Endothelial cell of umbilical vein (primary cell): Measurements from ENCODE around the gene MPDU1. TPM values are rescaled to one million over a fixed set of nuclear protein-coding genes. Genes with fewer than 3 reads are reported as not detected.

Experiments used
- BruUV-seq: library from RNA; stranded (reverse); fragments of 400-500 nt; replicated peaks from 2 replicates; lab custom pipeline; 2021; lab: Mats Ljungman, UMichigan
- CTCF ChIA-PET: fragments of 300-600, 350-600 bp; sonication (Branson Sonifier 250); formaldehyde crosslinking; loops from one replicate; lab custom pipeline; 2021; ENCODE audit warnings: antibody characterized with exemption, inconsistent platforms; lab: Charles Lee
- POLR2A ChIA-PET: fragments of 300-600, 350-600 bp; sonication (Branson Sonifier 250); formaldehyde crosslinking; loops from one replicate; lab custom pipeline; 2021; ENCODE audit warnings: antibody characterized with exemption, inconsistent platforms; lab: Charles Lee
- DNase-seq: peaks from one replicate; pipeline ENCODE4 v3.0.0-alpha.2; 2011; ENCODE audit warnings: low read depth, low spot score
- FAIRE-seq: peaks from 2 replicates; lab custom pipeline; 2011; peaks lifted over from hg19 to GRCh38; lab: Jason Lieb, UNC
- H2AFZ ChIP-seq: 2 replicates; pipeline ENCODE4 v1.6.0; 2012; ENCODE audit warnings: low read depth, low read length, control low read depth, inconsistent platforms
- H3K27ac ChIP-seq: 2 replicates; pipeline ENCODE4 v1.5.1; 2011; ENCODE audit warnings: low read depth, mild to moderate bottlenecking, control low read depth, low read length, moderate library complexity; ENCODE audit not compliant: insufficient read depth
- H3K27me3 ChIP-seq, 2 experiments: 2 replicates each; pipeline versions ENCODE4 v1.6.0 to v1.6.1; 2011; ENCODE audit warnings: low read length in 2 of 2, mixed read lengths in 1 of 2; ENCODE audit not compliant: control insufficient read depth in 2 of 2, insufficient read depth in 2 of 2
- H3K36me3 ChIP-seq, 2 experiments: 2 replicates in 1 of 2; 3 replicates in 1 of 2; pipeline ENCODE4 v1.5.1; 2011; ENCODE audit warnings: low read length in 2 of 2, mild to moderate bottlenecking in 1 of 2, moderate library complexity in 1 of 2; ENCODE audit not compliant: control insufficient read depth in 2 of 2, insufficient read depth in 2 of 2; ENCODE audit errors: extremely low read depth in 1 of 2
- H3K4me1 ChIP-seq: 3 replicates; pipeline ENCODE4 v1.5.1; 2011; ENCODE audit warnings: mild to moderate bottlenecking, low read length; ENCODE audit not compliant: control insufficient read depth, insufficient read depth; ENCODE audit errors: extremely low read depth
- H3K4me2 ChIP-seq: 2 replicates; pipeline ENCODE4 v1.6.1; 2011; ENCODE audit warnings: low read length, control low read depth, mixed read lengths; ENCODE audit not compliant: insufficient read depth
- H3K4me3 ChIP-seq, 3 experiments: fragments of 200-600 bp in 1 of 3; sonication (generic), shearing (Covaris generic) in 1 of 3; replicated peaks in 1 of 3; 2 replicates each; pipeline ENCODE4 v1.5.1; 2011 to 2016; ENCODE audit warnings: control low read depth in 3 of 3, low read length in 3 of 3, mild to moderate bottlenecking in 2 of 3, inconsistent platforms in 1 of 3, low read depth in 1 of 3, moderate library complexity in 1 of 3; ENCODE audit not compliant: insufficient read depth in 1 of 3
- H3K79me2 ChIP-seq: 2 replicates; pipeline ENCODE4 v1.6.0; 2012; ENCODE audit warnings: low read length, inconsistent platforms; ENCODE audit not compliant: control insufficient read depth, insufficient read depth
- H3K9ac ChIP-seq: replicated peaks from 2 replicates; pipeline ENCODE3; 2011; ENCODE audit warnings: low read length, control low read depth; ENCODE audit not compliant: insufficient read depth; ENCODE audit errors: extremely low read depth
- H3K9me1 ChIP-seq: replicated peaks from 3 replicates; pipeline ENCODE4 v1.6.0; 2011; ENCODE audit warnings: mild to moderate bottlenecking, low read length; ENCODE audit not compliant: control insufficient read depth, insufficient read depth; ENCODE audit errors: extremely low read depth
- H3K9me3 ChIP-seq: replicated peaks from 2 replicates; pipeline ENCODE4 v1.5.1; 2012; ENCODE audit warnings: low read length, inconsistent platforms; ENCODE audit not compliant: control insufficient read depth, insufficient read depth
- H4K20me1 ChIP-seq: replicated peaks from 2 replicates; pipeline ENCODE3; 2011; ENCODE audit warnings: mild to moderate bottlenecking, low read length; ENCODE audit not compliant: control insufficient read depth, insufficient read depth; ENCODE audit errors: extremely low read depth
- EZH2 ChIP-seq: IDR thresholded peaks from 2 replicates; pipeline ENCODE4 v1.6.1; 2012; ENCODE audit warnings: borderline replicate concordance, low read depth, mild to moderate bottlenecking, moderate library complexity, low read length, inconsistent platforms; ENCODE audit not compliant: severe bottlenecking
- FOS ChIP-seq: IDR thresholded peaks from 2 replicates; pipeline ENCODE4 v1.6.1; 2011; ENCODE audit warnings: mild to moderate bottlenecking, low read length, moderate library complexity, borderline replicate concordance; ENCODE audit not compliant: insufficient read depth
- GATA2 ChIP-seq: IDR thresholded peaks from 2 replicates; pipeline ENCODE4 v1.7.0; 2011; ENCODE audit warnings: low read depth, mild to moderate bottlenecking, moderate library complexity, mixed read lengths, low read length; ENCODE audit not compliant: insufficient read length, insufficient read depth
- JUN ChIP-seq: IDR thresholded peaks from 2 replicates; pipeline ENCODE4 v1.6.1; 2011; ENCODE audit warnings: borderline replicate concordance, low read depth; ENCODE audit not compliant: insufficient read length, insufficient read depth
- MYC ChIP-seq: IDR thresholded peaks from one replicate; pipeline ENCODE4 v1.6.1; 2011; ENCODE audit warnings: mild to moderate bottlenecking, low read depth, low read length
- POLR2A ChIP-seq: IDR thresholded peaks from 2 replicates; pipeline ENCODE4 v1.6.1; 2012; ENCODE audit warnings: low read depth, mild to moderate bottlenecking, control low read depth, low read length
- POLR2AphosphoS5 ChIP-seq: IDR thresholded peaks from 2 replicates; pipeline ENCODE4 v1.6.1; 2012; ENCODE audit warnings: low read depth, mild to moderate bottlenecking, control low read depth, low read length, moderate library complexity; ENCODE audit not compliant: insufficient read depth
- dilution Hi-C: fragments of 300-500 bp; cut with MboI; formaldehyde crosslinking; loops from one replicate; pipeline ENCODE4 v1.15.0; 2019; ENCODE audit warnings: low sequenced_read_pairs; ENCODE audit not compliant: extremely low pct_ligation_motif_present
- intact Hi-C: fragments of 100-400 bp; cut with micrococcal nuclease; formaldehyde crosslinking; loops from one replicate; pipeline ENCODE4 v1.10.0; 2022
- polyA plus RNA-seq, 4 experiments: library from polyadenylated mRNA; depleted of rRNA in 3 of 4; stranded (reverse) in 3 of 4; unstranded in 1 of 4; fragments of >200 nt; gene quantifications; 2 replicates each; pipeline versions ENCODE4 v1.2.1 to v1.2.3, GENCODE V29; 2011 to 2012; ENCODE audit warnings: missing spikeins in 1 of 4
- total RNA-seq: library from RNA; stranded (reverse); gene quantifications from 2 replicates; pipeline ENCODE4 v1.2.3, GENCODE V29; 2021
- TF ChIP-seq, protein P1 (sequence below), 2 donors: IDR thresholded peaks; 1 replicate in 1 of 2; 2 replicates in 1 of 2; pipeline ENCODE4 v1.5.1; 2011; ENCODE audit warnings: low read length in 2 of 2, mild to moderate bottlenecking in 2 of 2, moderate library complexity in 2 of 2, control low read depth in 1 of 2, inconsistent platforms in 1 of 2, low read depth in 1 of 2; ENCODE audit not compliant: insufficient read depth in 1 of 2; ENCODE audit errors: extremely low read depth in 1 of 2
- TF ChIP-seq, protein P2 (sequence below): IDR thresholded peaks from 2 replicates; pipeline ENCODE4 v1.6.1; 2011; ENCODE audit not compliant: insufficient read depth, insufficient read length

Gene MPDU1
- total and polyA plus RNA-seq, 2 donors (not counting 3 experiments of a cell fraction or from before 2014, with no cell fraction given), result 78.0 to 368 TPM

DNA sequence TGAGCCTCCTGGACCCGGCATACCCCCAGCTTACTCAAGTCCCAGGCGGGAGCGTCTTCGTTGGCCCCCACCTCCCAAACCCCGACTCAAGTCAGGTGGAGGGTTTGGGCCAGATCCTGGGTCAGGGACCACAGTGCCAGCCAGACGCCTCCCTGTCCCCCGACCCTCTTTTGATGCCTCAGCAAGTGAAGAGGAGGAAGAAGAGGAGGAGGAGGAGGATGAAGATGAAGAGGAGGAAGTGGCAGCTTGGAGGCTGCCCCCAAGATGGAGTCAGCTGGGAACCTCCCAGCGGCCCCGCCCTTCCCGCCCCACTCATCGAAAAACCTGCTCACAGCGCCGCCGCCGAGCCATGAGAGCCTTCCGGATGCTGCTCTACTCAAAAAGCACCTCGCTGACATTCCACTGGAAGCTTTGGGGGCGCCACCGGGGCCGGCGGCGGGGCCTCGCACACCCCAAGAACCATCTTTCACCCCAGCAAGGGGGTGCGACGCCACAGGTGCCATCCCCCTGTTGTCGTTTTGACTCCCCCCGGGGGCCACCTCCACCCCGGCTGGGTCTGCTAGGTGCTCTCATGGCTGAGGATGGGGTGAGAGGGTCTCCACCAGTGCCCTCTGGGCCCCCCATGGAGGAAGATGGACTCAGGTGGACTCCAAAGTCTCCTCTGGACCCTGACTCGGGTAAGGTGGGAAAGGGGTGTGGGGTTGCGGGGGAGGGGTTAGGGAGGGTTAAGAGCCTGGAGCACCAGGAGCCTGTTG lies 20.4 kb upstream of the MPDU1 start:
- H3K9ac ChIP-seq, result peak overlapping the region; percentile 67
- no peaks in the 10 kb centered on the region for H3K9me1 ChIP-seq
- FAIRE-seq (no peak), DNase-seq (no peak)
- no TSS peak for BruUV-seq
- H3K9me3 ChIP-seq, result no peaks in the 10 kb centered on the region
- H3K27me3 ChIP-seq, result no peaks in the 10 kb centered on the region
- no peak overlapping the region for H2AFZ ChIP-seq
- peaks cover 26% of the 10 kb centered on the region for H3K4me1 ChIP-seq
- intact Hi-C loops (no loop called here), dilution Hi-C loops (no loop called here)
- CTCF ChIA-PET, result interaction anchor here (5.6 to 6.7 kb wide), 2 partner anchors 25 to 48 kb away, joined by 61 to 314 read pairs; partner anchors contain the start of gene SOX15
- H4K20me1 ChIP-seq, result no peaks in the 10 kb centered on the region
- no peak for TF ChIP-seq POLR2AphosphoS5
- peak overlapping the region; percentile 82 for H3K4me2 ChIP-seq
- no peak overlapping the region for H3K27ac ChIP-seq
- H3K36me3 ChIP-seq, result peaks cover 8 to 19% of the 10 kb centered on the region in 2 experiments
- no peak overlapping the region for H3K4me3 ChIP-seq
- POLR2A ChIA-PET, result interaction anchor here (0.6 kb wide), 1 partner anchor 16 kb away, joined by 4 read pairs; no protein-coding TSS in a partner anchor
- H3K79me2 ChIP-seq, result peaks cover 39% of the 10 kb centered on the region

DNA sequence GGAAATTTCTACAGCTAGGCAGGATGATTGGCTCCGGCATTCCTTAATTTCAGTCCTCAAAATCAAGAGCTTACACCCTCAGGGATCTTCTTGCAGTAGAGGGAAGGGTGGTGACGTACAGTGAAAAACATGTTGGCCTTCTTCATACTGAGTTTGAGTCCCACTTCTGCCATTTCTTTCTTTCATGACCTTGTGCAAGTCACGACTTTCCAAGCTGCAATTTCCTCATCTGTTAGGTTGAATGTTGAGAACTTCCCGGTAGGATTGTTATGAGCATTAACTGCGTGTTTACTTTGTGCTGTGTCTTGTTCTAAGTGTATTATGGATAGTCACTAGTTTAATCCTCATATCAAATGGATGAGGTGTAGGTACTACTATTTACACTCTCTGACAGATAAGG lies 14.1 kb upstream of the MPDU1 start:
- Histone ChIP-seq H3K9me3 (no peaks in the 10 kb centered on the region), H4K20me1 (no peaks in the 10 kb centered on the region), H3K4me1 (peaks cover 13% of the 10 kb centered on the region), H3K9me1 (no peaks in the 10 kb centered on the region), H3K27me3 (no peaks in the 10 kb centered on the region), H3K79me2 (peaks cover 35% of the 10 kb centered on the region), H3K36me3 (peaks cover 11 to 37% of the 10 kb centered on the region in 2 experiments), H3K4me2 (no peak overlapping the region), H3K9ac (no peak overlapping the region), H3K4me3 (no peak overlapping the region), H2AFZ (no peak overlapping the region), H3K27ac (no peak overlapping the region)
- intact Hi-C loops (no loop called here), dilution Hi-C loops (no loop called here)
- DNase-seq (no peak), FAIRE-seq (no peak)
- no TSS peak for BruUV-seq
- ChIA-PET CTCF (interaction anchor here (0.8 to 1.9 kb wide), 4 partner anchors 9 to 56 kb away, joined by 3 to 11 read pairs (median 4); partner anchors contain the start of gene SOX15), POLR2A (no interaction called here)
- TF ChIP-seq JUN (no peak), GATA2 (no peak), FOS (no peak), EZH2 (no peak), MYC (no peak), POLR2AphosphoS5 (no peak), POLR2A (no peak)
- TF ChIP-seq, protein P1, sequence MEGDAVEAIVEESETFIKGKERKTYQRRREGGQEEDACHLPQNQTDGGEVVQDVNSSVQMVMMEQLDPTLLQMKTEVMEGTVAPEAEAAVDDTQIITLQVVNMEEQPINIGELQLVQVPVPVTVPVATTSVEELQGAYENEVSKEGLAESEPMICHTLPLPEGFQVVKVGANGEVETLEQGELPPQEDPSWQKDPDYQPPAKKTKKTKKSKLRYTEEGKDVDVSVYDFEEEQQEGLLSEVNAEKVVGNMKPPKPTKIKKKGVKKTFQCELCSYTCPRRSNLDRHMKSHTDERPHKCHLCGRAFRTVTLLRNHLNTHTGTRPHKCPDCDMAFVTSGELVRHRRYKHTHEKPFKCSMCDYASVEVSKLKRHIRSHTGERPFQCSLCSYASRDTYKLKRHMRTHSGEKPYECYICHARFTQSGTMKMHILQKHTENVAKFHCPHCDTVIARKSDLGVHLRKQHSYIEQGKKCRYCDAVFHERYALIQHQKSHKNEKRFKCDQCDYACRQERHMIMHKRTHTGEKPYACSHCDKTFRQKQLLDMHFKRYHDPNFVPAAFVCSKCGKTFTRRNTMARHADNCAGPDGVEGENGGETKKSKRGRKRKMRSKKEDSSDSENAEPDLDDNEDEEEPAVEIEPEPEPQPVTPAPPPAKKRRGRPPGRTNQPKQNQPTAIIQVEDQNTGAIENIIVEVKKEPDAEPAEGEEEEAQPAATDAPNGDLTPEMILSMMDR (IDR thresholded peaks at IDR 0.05; ENCODE audit: extremely low read depth in 1 of 2, insufficient read depth in 1 of 2, low read depth in 1 of 2, low read length in 2 of 2), result no peak
- TF ChIP-seq, protein P2, sequence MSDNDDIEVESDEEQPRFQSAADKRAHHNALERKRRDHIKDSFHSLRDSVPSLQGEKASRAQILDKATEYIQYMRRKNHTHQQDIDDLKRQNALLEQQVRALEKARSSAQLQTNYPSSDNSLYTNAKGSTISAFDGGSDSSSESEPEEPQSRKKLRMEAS, result no peak
